ENCODE results near the gene SLC35E4.
A peak's percentile ranks its signal among the peaks of the same experiment; 100 is the strongest.
"Not testable (repeated sequence)": the region's sequence is repeated elsewhere in the genome, so short reads cannot be mapped to it uniquely, and the experiment has no call there.

SLC35E4 gene, protein sequence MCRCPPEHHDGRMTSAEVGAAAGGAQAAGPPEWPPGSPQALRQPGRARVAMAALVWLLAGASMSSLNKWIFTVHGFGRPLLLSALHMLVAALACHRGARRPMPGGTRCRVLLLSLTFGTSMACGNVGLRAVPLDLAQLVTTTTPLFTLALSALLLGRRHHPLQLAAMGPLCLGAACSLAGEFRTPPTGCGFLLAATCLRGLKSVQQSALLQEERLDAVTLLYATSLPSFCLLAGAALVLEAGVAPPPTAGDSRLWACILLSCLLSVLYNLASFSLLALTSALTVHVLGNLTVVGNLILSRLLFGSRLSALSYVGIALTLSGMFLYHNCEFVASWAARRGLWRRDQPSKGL

GRCh38 chr22:30635273-30636225 lies at the start of gene SLC35E4:
TSS of gene SLC35E4 (plus strand) at chr22:30635781. CDS start at chr22:30636451, 670 bp downstream.
- no peaks in the 10 kb centered on the region for H3K27me3 ChIP-seq (ENCODE audit: insufficient read depth, low read depth)
- no peaks in the 10 kb centered on the region for H4K20me1 ChIP-seq (ENCODE audit: insufficient read depth)
- no peaks in the 10 kb centered on the region for H3K36me3 ChIP-seq (ENCODE audit: insufficient read depth)
- H3K27ac ChIP-seq, result peak within 1 kb of the TSS; percentile 25; the same call in 1 of the 2 replicates
- no peaks in the 10 kb centered on the region for H3K79me2 ChIP-seq (ENCODE audit: insufficient read depth, low read depth)
- H3K4me2 ChIP-seq, result peak within 1 kb of the TSS; percentile 99
- H3K4me3 ChIP-seq (IDR thresholded peaks at IDR 0.05; ENCODE audit: insufficient read depth, low read depth, low read length), result no peak within 1 kb of the TSS
- H2AFZ ChIP-seq (ENCODE audit: low read depth), result peak within 1 kb of the TSS; percentile 81
- no peak for TF ChIP-seq CTCF (conservative IDR thresholded peaks at IDR 0.05; ENCODE audit: low read depth, low read length)
- H3K4me1 ChIP-seq (ENCODE audit: low read depth, poor library complexity, severe bottlenecking), result peaks cover 22% of the 10 kb centered on the region
- H3K9ac ChIP-seq, result peak within 1 kb of the TSS; percentile 71

- Histone ChIP-seq H3K4me2 (no peak overlapping the region), H3K79me2 (ENCODE audit: insufficient read depth, low read depth) (peaks cover 27% of the 10 kb centered on the region), H3K36me3 (ENCODE audit: insufficient read depth) (peaks cover 14% of the 10 kb centered on the region; the same call in 1 of the 2 replicates), H2AFZ (ENCODE audit: low read depth) (no peak overlapping the region), H3K27me3 (ENCODE audit: insufficient read depth, low read depth) (no peaks in the 10 kb centered on the region), H3K4me1 (ENCODE audit: low read depth, poor library complexity, severe bottlenecking) (peaks cover 8% of the 10 kb centered on the region), H3K9ac (no peak overlapping the region), H3K27ac (no peak overlapping the region), H4K20me1 (ENCODE audit: insufficient read depth) (no peaks in the 10 kb centered on the region), H3K4me3 (IDR thresholded peaks at IDR 0.05; ENCODE audit: insufficient read depth, low read depth, low read length) (no peak overlapping the region)
- no peak for TF ChIP-seq CTCF (conservative IDR thresholded peaks at IDR 0.05; ENCODE audit: low read depth, low read length)
Measured at GRCh38 chr22:30586414-30586813, 49.2 kb upstream of the SLC35E4 start.

GRCh38 chr22:30591191-30591587 lies 44.4 kb upstream of the SLC35E4 start:
- peak overlapping the region; percentile 37; the same call in 1 of the 2 replicates for H2AFZ ChIP-seq (ENCODE audit: low read depth)
- H3K79me2 ChIP-seq (ENCODE audit: insufficient read depth, low read depth), result peaks cover 30% of the 10 kb centered on the region
- H3K4me3 ChIP-seq (IDR thresholded peaks at IDR 0.05; ENCODE audit: insufficient read depth, low read depth, low read length), result peak overlapping the region; percentile 69
- TF ChIP-seq CTCF (conservative IDR thresholded peaks at IDR 0.05; ENCODE audit: low read depth, low read length), result no peak
- H3K4me1 ChIP-seq (ENCODE audit: low read depth, poor library complexity, severe bottlenecking), result peaks cover 15% of the 10 kb centered on the region
- no peaks in the 10 kb centered on the region for H4K20me1 ChIP-seq (ENCODE audit: insufficient read depth)
- H3K27me3 ChIP-seq (ENCODE audit: insufficient read depth, low read depth), result peaks cover 16% of the 10 kb centered on the region; the same call in 1 of the 2 replicates
- peak overlapping the region; percentile 81 for H3K27ac ChIP-seq
- H3K36me3 ChIP-seq (ENCODE audit: insufficient read depth), result peaks cover 14% of the 10 kb centered on the region; the same call in 1 of the 2 replicates
- H3K4me2 ChIP-seq, result peak overlapping the region; percentile 96
- H3K9ac ChIP-seq, result peak overlapping the region; percentile 80

DNA sequence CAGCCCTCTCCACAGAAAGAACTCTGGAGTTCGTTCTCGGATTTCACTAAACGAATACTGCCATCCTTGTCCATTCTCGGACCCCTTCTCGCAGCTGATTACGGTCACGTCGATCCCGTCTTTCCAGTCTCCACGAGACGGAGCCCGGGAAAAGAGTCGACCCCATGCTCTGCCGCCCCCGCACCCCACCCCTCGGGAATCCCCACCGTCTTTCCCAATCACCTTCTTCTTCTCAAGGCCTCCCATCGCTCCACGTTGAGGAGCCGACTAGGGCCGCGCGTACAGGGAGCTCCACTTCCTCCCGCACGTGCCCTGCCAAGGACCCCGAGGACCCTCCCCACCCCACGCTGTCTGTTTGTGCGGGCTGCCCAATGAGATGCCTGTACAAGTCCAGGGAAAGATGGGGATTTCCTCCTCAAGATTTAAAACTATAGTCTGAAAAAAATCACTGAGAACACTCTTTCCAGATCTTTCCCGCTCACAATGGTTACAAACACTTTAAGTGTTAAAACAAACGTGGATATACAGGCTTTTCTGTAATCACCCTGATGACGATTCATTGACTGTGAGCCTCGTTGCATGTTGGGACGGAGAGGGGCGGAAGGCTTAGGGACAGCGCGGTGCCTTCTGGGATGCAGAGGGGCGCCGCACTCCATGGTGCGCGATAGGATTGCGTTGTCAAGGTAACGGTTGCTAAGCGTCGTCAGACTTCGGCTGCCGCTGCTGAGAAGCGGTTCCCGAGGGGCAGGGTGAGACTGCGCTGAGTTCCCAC lies 43.8 kb upstream of the SLC35E4 start, which contains the start of gene PES1:
Gene PES1, minus strand, starts transcription at position 323 of the 772 bp plus-strand sequence. Its CDS starts 77 bp downstream, at position 246.
- TF ChIP-seq CTCF (conservative IDR thresholded peaks at IDR 0.05; ENCODE audit: low read depth, low read length), result no peak
- peak within 1 kb of the TSS; percentile 37; the same call in 1 of the 2 replicates for H2AFZ ChIP-seq (ENCODE audit: low read depth)
- H3K27ac ChIP-seq, result peak within 1 kb of the TSS; percentile 81
- H3K79me2 ChIP-seq (ENCODE audit: insufficient read depth, low read depth), result peaks cover 30% of the 10 kb centered on the region
- H3K27me3 ChIP-seq (ENCODE audit: insufficient read depth, low read depth), result peaks cover 16% of the 10 kb centered on the region; the same call in 1 of the 2 replicates
- H3K4me1 ChIP-seq (ENCODE audit: low read depth, poor library complexity, severe bottlenecking), result peaks cover 15% of the 10 kb centered on the region
- H3K9ac ChIP-seq, result peak within 1 kb of the TSS; percentile 80
- no peaks in the 10 kb centered on the region for H4K20me1 ChIP-seq (ENCODE audit: insufficient read depth)
- H3K36me3 ChIP-seq (ENCODE audit: insufficient read depth), result peaks cover 14% of the 10 kb centered on the region; the same call in 1 of the 2 replicates
- H3K4me3 ChIP-seq (IDR thresholded peaks at IDR 0.05; ENCODE audit: insufficient read depth, low read depth, low read length), result peak within 1 kb of the TSS; percentile 69
- H3K4me2 ChIP-seq, result peak within 1 kb of the TSS; percentile 96

GRCh38 chr22:30592360-30592713 lies 43.2 kb upstream of the SLC35E4 start:
- not testable (repeated sequence) for H4K20me1 ChIP-seq (ENCODE audit: insufficient read depth); H3K9ac ChIP-seq; H3K27ac ChIP-seq; H3K4me3 ChIP-seq (IDR thresholded peaks at IDR 0.05; ENCODE audit: insufficient read depth, low read depth, low read length); H3K36me3 ChIP-seq (ENCODE audit: insufficient read depth)
- peak overlapping the region; percentile 37; the same call in 1 of the 2 replicates for H2AFZ ChIP-seq (ENCODE audit: low read depth)
- H3K4me2 ChIP-seq, result peak overlapping the region; percentile 96; the same call in 1 of the 2 replicates
- peaks cover 15% of the 10 kb centered on the region for H3K4me1 ChIP-seq (ENCODE audit: low read depth, poor library complexity, severe bottlenecking)
- peaks cover 16% of the 10 kb centered on the region; the same call in 1 of the 2 replicates for H3K27me3 ChIP-seq (ENCODE audit: insufficient read depth, low read depth)
- H3K79me2 ChIP-seq (ENCODE audit: insufficient read depth, low read depth), result peaks cover 30% of the 10 kb centered on the region
